SU-DHL-6 (cell line): ENCODE data around the gene ANO6.
"Not testable (repeated sequence)": the region's sequence is repeated elsewhere in the genome, so short reads cannot be mapped to it uniquely, and the experiment has no call there.

Source experiments
- H2AFZ ChIP-seq: fragments of 200-600 bp; sonication (generic); 2 replicates; pipeline ENCODE4 v1.6.1; 2014; ENCODE audit warnings: low read depth, mild to moderate bottlenecking, moderate library complexity, mixed read lengths, antibody characterized with exemption, low read length; ENCODE audit not compliant: severe bottlenecking
- H3F3A ChIP-seq: fragments of 200-600 bp; shearing (Covaris generic); 2 replicates; pipeline ENCODE4 v1.6.0; 2016; ENCODE audit warnings: antibody characterized with exemption, mild to moderate bottlenecking; ENCODE audit not compliant: insufficient read depth
- H3K27ac ChIP-seq: fragments of 200-600 bp; sonication (generic); 2 replicates; pipeline ENCODE4 v1.5.1; 2016; ENCODE audit warnings: low read depth, mild to moderate bottlenecking, low read length, moderate library complexity, mixed read lengths
- H3K27me3 ChIP-seq: fragments of 200-600 bp; sonication (generic), shearing (Covaris generic); 2 replicates; pipeline ENCODE4 v1.6.0; 2014; ENCODE audit warnings: mild to moderate bottlenecking, low read length
- H3K36me3 ChIP-seq: fragments of 200-600 bp; sonication (generic); 2 replicates; pipeline ENCODE4 v1.6.1; 2014; ENCODE audit warnings: mild to moderate bottlenecking, low read length, mixed read lengths
- H3K4me2 ChIP-seq: fragments of 300-600, 200-600 bp; shearing (Covaris generic), sonication (generic); 2 replicates; pipeline ENCODE4 v1.6.0; 2014; ENCODE audit warnings: low read length, low read depth, mild to moderate bottlenecking; ENCODE audit not compliant: poor library complexity, severe bottlenecking
- H3K4me3 ChIP-seq: fragments of 200-600 bp; sonication (generic); 2 replicates; pipeline ENCODE4 v1.5.1; 2014; ENCODE audit warnings: antibody characterized with exemption, low read length, mild to moderate bottlenecking, mixed read lengths; ENCODE audit not compliant: insufficient read depth, poor library complexity, severe bottlenecking
- H3K79me2 ChIP-seq: fragments of 200-600 bp; sonication (generic); 2 replicates; pipeline ENCODE4 v1.6.1; 2014; ENCODE audit warnings: mild to moderate bottlenecking, low read length, moderate library complexity; ENCODE audit not compliant: insufficient read depth
- H3K9ac ChIP-seq: fragments of 200-600 bp; sonication (generic); 2 replicates; pipeline ENCODE4 v1.7.0; 2014; ENCODE audit warnings: mild to moderate bottlenecking, low read length
- H3K9me2 ChIP-seq: fragments of 200-600 bp; sonication (generic); replicated peaks from 2 replicates; pipeline ENCODE4 v1.6.1; 2014; ENCODE audit warnings: low read length; ENCODE audit not compliant: insufficient read depth
- H3K9me3 ChIP-seq: fragments of 200-600 bp; sonication (generic); 2 replicates; pipeline ENCODE4 v1.6.1; 2014; ENCODE audit warnings: low read length, mixed read lengths; ENCODE audit not compliant: insufficient read depth
- H4K20me1 ChIP-seq: fragments of 200-600 bp; sonication (generic); 2 replicates; pipeline ENCODE4 v1.6.1; 2014; ENCODE audit warnings: low read depth, mild to moderate bottlenecking, antibody characterized with exemption, low read length, moderate library complexity, mixed read lengths
- EZH2phosphoT487 ChIP-seq: fragments of 200-600 bp; sonication (generic), shearing (Covaris generic); conservative IDR thresholded peaks from 2 replicates; pipeline ENCODE4 v1.6.1; 2018; ENCODE audit warnings: mild to moderate bottlenecking, antibody characterized with exemption, low read length, moderate library complexity, mixed read lengths
- TF ChIP-seq, protein P1 (sequence below): fragments of 200-600 bp; sonication (generic); IDR thresholded peaks from one replicate; pipeline ENCODE4 v1.5.1; 2017; ENCODE audit warnings: antibody characterized with exemption, mild to moderate bottlenecking, low read length, moderate library complexity; ENCODE audit not compliant: insufficient read depth, poor library complexity, severe bottlenecking

The ANO6 gene

GRCh38 chr12:45232756-45233372 lies 17.0 kb downstream of the ANO6 start:
- Histone ChIP-seq H4K20me1 (no peaks in the 10 kb centered on the region), H3F3A (no peaks in the 10 kb centered on the region), H3K27ac (no peak overlapping the region), H3K9me2 (no peaks in the 10 kb centered on the region), H3K4me2 (no peak overlapping the region), H3K9me3 (no peaks in the 10 kb centered on the region), H2AFZ (no peak overlapping the region), H3K36me3 (no peaks in the 10 kb centered on the region), H3K27me3 (no peaks in the 10 kb centered on the region), H3K79me2 (no peaks in the 10 kb centered on the region), H3K9ac (no peak overlapping the region), H3K4me3 (no peak overlapping the region)
- TF ChIP-seq, protein P1, sequence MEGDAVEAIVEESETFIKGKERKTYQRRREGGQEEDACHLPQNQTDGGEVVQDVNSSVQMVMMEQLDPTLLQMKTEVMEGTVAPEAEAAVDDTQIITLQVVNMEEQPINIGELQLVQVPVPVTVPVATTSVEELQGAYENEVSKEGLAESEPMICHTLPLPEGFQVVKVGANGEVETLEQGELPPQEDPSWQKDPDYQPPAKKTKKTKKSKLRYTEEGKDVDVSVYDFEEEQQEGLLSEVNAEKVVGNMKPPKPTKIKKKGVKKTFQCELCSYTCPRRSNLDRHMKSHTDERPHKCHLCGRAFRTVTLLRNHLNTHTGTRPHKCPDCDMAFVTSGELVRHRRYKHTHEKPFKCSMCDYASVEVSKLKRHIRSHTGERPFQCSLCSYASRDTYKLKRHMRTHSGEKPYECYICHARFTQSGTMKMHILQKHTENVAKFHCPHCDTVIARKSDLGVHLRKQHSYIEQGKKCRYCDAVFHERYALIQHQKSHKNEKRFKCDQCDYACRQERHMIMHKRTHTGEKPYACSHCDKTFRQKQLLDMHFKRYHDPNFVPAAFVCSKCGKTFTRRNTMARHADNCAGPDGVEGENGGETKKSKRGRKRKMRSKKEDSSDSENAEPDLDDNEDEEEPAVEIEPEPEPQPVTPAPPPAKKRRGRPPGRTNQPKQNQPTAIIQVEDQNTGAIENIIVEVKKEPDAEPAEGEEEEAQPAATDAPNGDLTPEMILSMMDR: no peak
- no peak for TF ChIP-seq EZH2phosphoT487

GRCh38 chr12:45234139-45234865 lies 18.4 kb downstream of the ANO6 start:
- H3K9me2 ChIP-seq: no peaks in the 10 kb centered on the region
- no peaks in the 10 kb centered on the region for H3K9me3 ChIP-seq
- no peaks in the 10 kb centered on the region for H3F3A ChIP-seq
- H2AFZ ChIP-seq: no peak overlapping the region
- H3K27ac ChIP-seq: no peak overlapping the region
- no peak overlapping the region for H3K4me2 ChIP-seq
- H3K4me3 ChIP-seq: no peak overlapping the region
- TF ChIP-seq EZH2phosphoT487: no peak
- H4K20me1 ChIP-seq: no peaks in the 10 kb centered on the region
- no peaks in the 10 kb centered on the region for H3K79me2 ChIP-seq
- H3K9ac ChIP-seq: no peak overlapping the region
- no peaks in the 10 kb centered on the region for H3K27me3 ChIP-seq
- H3K36me3 ChIP-seq: no peaks in the 10 kb centered on the region

DNA sequence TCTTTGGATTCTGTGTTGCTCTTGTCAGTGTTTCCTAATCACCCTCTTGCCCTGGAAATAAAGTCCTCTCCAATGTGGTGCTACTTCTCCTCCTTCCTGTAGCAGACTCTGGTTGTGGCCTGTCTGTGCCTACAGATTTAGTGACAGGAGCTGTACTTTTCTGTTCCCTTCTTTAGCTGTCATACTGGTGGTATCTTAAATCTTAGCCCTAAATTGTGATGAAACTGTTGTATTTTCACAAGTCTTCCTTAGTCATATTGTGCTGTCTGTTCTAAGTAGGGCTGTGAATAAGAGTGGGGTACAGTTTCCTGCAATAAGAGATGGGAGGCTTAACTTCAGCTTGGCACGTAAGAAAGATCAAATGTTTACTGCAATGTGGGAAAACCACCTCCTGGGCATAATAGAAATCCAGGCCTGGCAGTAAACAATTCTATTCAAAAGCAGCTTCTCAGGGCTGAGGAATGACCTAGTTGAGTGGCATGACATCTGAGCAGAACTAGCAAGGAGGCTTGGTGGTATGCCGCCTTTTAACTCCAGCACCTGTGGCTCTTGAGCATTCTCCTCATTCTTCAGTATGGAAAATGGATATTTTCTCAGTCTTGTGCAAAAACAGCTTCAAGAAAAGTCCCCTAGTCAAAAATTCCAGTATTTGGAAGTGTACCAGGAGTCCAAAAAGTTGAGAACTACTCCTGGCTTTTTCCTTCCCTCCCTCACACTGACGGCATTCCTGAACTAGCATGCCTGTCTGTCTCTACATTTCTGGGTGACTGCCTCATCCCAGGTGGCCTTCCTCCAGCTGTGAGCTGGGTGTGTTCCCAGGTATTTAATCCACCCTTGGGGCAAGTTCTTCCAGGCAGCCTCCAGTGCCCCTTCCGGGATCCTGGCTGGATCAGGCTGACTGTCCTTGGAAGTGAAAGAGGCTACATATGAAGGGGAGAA lies 19.5 kb downstream of the ANO6 start:
- Histone ChIP-seq H3F3A (no peaks in the 10 kb centered on the region), H3K27ac (no peak overlapping the region), H3K27me3 (no peaks in the 10 kb centered on the region), H4K20me1 (no peaks in the 10 kb centered on the region), H3K36me3 (no peaks in the 10 kb centered on the region), H3K4me2 (no peak overlapping the region), H3K9me3 (no peaks in the 10 kb centered on the region), H3K4me3 (no peak overlapping the region), H3K79me2 (no peaks in the 10 kb centered on the region), H2AFZ (no peak overlapping the region), H3K9ac (no peak overlapping the region), H3K9me2 (no peaks in the 10 kb centered on the region)
- TF ChIP-seq EZH2phosphoT487: no peak
- TF ChIP-seq, protein P1: no peak

- H3K27ac ChIP-seq, H3K36me3 ChIP-seq: not testable (repeated sequence)
These were observed 20.5 kb downstream of the ANO6 start for GRCh38 chr12:45236383-45236782.

More at GRCh38 chr12:45236383-45236782, 20.5 kb downstream of the ANO6 start:
- H2AFZ ChIP-seq, H4K20me1 ChIP-seq, H3K9ac ChIP-seq, H3K9me3 ChIP-seq, H3K79me2 ChIP-seq, H3K9me2 ChIP-seq, H3K4me3 ChIP-seq, H3K4me2 ChIP-seq, H3K27me3 ChIP-seq, H3F3A ChIP-seq: not testable (repeated sequence)
